Smooth muscle cell of the coronary artery (primary cell): ENCODE measurements around the gene LYPD8. TPM values are rescaled to one million over a fixed set of nuclear protein-coding genes. Genes with fewer than 3 reads are reported as not detected.

Source experiments
- total RNA-seq: library from RNA; depleted of rRNA; stranded (reverse); fragments of >200 nt; gene quantifications from 2 replicates; pipeline ENCODE4 v1.2.3, GENCODE V29; 2014; ENCODE audit warnings: low replicate concordance

The LYPD8 gene, protein sequence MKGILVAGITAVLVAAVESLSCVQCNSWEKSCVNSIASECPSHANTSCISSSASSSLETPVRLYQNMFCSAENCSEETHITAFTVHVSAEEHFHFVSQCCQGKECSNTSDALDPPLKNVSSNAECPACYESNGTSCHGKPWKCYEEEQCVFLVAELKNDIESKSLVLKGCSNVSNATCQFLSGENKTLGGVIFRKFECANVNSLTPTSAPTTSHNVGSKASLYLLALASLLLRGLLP
- 0.30 and 0.35 TPM in 2 replicates for total RNA-seq

DNA sequence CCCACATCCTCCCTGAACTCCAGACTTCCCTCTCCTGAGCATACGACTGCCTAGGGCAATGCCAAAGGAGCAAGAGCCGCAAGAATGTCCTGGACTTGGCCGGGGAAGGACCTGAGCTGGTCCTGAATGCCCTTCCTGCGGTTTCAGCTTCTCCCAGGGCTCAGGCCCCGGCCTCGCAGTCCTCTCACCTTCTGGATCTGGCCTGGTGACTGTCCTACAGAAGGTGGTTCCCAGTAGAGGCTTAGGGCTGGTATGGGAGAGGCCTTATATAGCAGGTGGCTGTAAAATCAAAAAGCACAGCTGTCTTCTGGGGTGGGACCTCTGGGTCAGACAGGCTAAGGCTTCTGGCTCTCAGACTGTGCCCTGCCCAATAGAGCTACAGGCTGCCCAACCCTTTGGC lies at the start of gene LYPD8:
TSS of gene LYPD8 (minus strand) at position 243 of the 400 bp plus-strand sequence. CDS start 4,678 bp downstream, outside the sequence.

DNA sequence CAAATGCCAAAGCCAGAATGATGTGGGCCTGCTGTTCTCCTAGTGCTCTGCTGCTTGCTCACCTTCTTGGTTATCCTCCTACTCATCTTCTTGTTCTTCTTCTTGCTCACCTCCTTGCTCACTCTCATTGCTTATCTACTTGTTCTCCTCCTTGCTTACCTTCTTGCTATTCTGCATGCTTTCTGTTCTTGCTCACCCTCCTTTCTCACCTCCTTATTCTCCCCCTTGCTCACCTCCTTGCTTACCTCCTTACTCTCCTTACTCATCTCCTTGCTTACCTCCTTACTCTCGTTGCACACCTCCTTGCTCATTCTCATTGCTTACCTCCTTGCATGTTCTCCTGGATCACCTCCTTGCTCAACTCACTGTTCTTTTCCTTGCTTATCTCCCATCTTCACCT lies 52.8 kb downstream of the LYPD8 start, which contains the start of gene OR14I1:
TSS of gene OR14I1 (minus strand) at position 53 of the 400 bp plus-strand sequence.

Other genes starting within 250 kb of the LYPD8 start
- gene OR2G6, start 247.7 kb downstream of the LYPD8 start, total RNA-seq = not detected in 2 replicates
- not detected in 2 replicates for gene OR2T29, start 193.0 kb downstream of the LYPD8 start, total RNA-seq
- gene OR2T34, start 181.0 kb downstream of the LYPD8 start, total RNA-seq = not detected in 2 replicates
- gene OR2T10, start 158.1 kb downstream of the LYPD8 start, total RNA-seq = not detected in 2 replicates
- not detected in 2 replicates for gene OR2T11, start 120.7 kb downstream of the LYPD8 start, total RNA-seq
- not detected in 2 replicates for gene OR2T35, start 110.5 kb downstream of the LYPD8 start, total RNA-seq
- not detected in 2 replicates for gene OR2T27, start 100.2 kb downstream of the LYPD8 start, total RNA-seq
- gene OR14I1, start 53.0 kb downstream of the LYPD8 start, total RNA-seq = not detected in 2 replicates
- 22.6 and 26.7 TPM in 2 replicates for gene SH3BP5L, start 70.2 kb upstream of the LYPD8 start, total RNA-seq
- gene ZNF672, start 82.5 kb upstream of the LYPD8 start, total RNA-seq = 9.7 and 23.8 TPM in 2 replicates
- gene ZNF692, start 103.3 kb upstream of the LYPD8 start, total RNA-seq = 10.1 and 20.4 TPM in 2 replicates
- gene PGBD2, start 150.5 kb upstream of the LYPD8 start, total RNA-seq = 5.6 and 7.5 TPM in 2 replicates